ENCODE results near the gene KDM6A.
"Not testable (repeated sequence)": the region's sequence is repeated elsewhere in the genome, so short reads cannot be mapped to it uniquely, and the experiment has no call there.

Gene KDM6A

DNA sequence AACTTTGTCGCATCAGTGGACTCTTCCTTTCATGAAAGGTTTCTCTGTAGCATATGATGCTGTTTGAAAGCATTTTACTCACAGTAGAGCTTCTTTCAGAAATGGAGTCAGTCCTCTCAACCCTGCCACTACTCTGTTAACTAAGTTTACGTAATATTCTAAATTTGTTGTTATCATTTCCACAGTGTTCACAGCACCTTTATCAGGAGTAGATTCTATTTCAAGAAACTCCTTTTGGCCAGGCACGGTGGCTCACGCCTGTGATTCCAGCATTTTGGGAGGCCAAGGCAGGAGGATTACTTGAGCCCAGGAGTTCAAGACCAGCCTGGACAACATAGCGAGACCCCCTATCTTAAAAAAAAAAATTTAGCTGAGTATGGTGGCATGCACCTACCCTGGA is 90.0 kb downstream of the KDM6A start:
- DNase-seq (ENCODE audit: low read depth) = no peak

DNA sequence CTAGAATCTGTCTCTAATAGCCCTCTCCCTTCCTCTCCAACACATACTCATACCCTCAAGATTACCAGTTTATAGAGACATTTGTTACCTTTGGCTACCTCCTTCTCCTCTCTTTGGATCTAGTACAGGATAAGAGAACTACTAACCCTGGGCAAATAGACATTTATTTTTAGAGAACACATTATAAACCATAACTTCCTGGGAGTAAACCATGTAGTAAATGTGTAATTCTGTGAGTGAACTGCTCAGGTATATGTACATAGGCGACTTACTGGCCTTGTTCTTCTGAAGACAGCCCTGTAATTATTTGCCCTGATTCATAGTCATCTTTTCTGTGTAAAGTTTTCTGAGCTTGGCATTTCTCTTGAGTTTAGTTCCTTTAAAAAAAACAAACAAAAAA is 94.2 kb downstream of the KDM6A start:
- DNase-seq (ENCODE audit: low read depth) = no peak

DNA sequence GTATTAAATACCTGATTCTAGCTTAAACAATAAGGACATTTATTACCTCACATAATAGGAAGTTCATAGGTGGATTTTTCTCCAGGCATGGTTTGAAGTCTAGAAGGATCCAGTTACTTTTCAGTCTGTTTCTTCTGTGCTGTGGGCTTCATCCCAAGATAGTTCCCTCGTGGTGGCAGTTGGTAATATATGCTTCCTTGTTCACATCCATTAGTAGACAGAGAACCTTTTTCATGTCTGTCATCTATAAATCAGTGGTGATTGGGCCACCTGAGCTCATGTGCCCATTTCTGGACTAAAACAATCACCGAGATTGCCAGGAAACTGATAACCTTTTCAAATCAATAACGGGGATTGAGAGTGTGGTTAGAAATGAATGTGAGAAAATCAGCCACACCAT is 97.7 kb downstream of the KDM6A start:
- DNase-seq (ENCODE audit: low read depth) = no peak

DNA sequence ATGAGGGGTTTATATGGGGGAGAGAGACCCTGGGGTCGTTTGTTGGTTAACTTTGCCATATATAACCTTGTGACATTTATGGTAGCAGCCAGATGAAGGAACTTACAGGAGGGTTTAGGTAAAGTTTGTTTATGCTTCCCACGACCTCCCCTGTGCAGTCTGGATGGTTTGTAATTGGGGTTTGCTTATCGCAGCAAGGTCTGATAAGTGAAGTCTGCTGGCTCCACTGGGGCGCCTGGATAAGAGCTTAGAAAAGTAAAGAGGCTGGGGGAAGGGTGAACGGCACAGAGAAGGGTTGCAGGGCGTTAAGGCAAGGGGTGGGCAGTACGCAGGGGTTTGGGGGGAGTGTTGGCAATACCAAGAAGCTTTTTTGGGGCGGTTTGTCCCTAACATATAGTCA is 98.7 kb downstream of the KDM6A start:
- no peak for DNase-seq (ENCODE audit: low read depth)

- no peak for DNase-seq (ENCODE audit: low read depth)
Measured at GRCh38 chrX:44972132-44972531, 99.1 kb downstream of the KDM6A start.

DNA sequence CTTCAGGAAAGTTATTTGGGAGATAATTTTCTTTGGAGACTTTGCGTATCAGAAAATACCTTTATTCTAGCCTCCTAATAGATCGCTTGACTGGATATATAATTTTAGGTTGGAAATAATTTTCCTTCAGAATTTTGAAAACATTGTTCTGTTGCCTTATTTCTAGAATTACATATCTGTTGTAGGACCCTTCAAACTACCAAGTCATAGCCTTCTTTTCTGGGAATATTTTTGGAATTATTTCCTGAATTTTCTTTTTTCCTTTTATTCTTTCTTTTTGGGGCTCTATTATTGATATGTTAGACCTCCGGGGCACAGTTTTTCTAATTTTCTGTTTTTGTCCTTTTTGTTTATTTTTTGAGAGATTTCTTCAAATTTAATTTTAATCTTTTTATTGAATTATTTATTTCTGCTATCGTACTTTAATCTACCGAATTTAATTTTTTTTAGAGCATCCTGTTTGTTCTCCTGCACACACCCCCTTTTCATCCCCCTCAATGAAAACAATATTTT is 100.5 kb downstream of the KDM6A start:
- no peak for DNase-seq (ENCODE audit: low read depth)

GRCh38 chrX:44974451-44974850 is 101.5 kb downstream of the KDM6A start:
- no peak for DNase-seq (ENCODE audit: low read depth)

- DNase-seq (ENCODE audit: low read depth) = no peak
Measured at GRCh38 chrX:44975666-44976263, 102.8 kb downstream of the KDM6A start.

- DNase-seq (ENCODE audit: low read depth) = no peak
Measured at GRCh38 chrX:44978976-44979375, 106.0 kb downstream of the KDM6A start.

DNA sequence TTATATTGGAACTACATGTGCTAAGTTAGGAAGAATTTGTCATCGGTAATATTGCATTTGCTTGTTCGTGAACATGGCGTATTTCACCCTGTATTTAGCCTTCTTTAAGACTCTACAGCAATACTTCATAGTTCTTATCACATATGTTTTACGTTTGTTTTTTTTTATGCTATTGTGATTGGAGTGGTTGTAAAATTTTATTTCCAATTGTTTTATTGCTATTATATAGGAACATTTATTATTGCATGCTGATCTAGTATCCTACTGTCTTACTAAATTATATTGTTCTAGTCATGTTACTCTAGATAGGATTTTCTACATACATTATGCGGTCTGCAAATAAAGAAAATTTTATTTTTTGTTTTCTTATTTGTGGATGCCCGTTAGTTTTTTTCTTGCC is 107.4 kb downstream of the KDM6A start:
- no peak for DNase-seq (ENCODE audit: low read depth)

GRCh38 chrX:44980883-44981282 is 107.9 kb downstream of the KDM6A start:
- DNase-seq (ENCODE audit: low read depth) = no peak

GRCh38 chrX:44989995-44990770 is 117.2 kb downstream of the KDM6A start:
- no peak for DNase-seq (ENCODE audit: low read depth)

DNA sequence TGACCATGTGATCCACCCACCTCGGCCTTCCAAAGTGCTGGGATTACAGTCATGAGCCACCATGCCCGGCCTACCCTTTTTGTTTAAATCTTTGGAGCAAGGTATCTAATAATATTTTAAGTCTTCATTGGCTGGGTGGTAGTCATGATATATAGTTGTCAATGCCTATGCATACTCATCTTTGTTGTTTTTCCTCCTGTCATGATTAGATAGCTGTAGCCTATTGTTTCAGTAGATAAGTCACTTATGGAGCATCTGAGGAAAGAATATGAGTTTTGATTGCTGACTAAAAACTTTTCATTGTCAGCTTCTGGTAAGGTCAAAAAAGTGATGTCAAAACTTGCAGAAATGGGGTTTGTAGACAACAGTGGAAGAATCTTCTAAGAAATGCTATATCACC is 119.8 kb downstream of the KDM6A start:
- DNase-seq (ENCODE audit: low read depth) = no peak

DNA sequence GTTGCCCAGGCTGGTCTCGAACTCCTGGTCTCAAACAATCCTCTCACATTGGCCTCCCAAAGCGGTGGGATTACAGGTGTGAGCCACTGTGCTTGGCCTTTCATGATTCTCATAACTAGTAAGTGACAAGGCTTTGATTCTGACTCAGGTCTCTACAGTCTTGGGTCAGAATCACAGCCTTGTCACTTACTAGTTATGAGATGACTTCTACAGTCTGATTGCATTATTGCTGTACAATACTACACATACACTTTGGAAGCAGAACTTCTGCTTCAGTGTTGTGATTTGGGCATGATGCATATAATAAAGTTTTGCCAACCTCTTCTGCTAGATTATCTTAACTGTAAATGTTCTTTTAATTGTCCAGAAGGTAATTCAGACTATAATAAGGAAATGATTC is 123.3 kb downstream of the KDM6A start:
- no peak for DNase-seq (ENCODE audit: low read depth)

DNA sequence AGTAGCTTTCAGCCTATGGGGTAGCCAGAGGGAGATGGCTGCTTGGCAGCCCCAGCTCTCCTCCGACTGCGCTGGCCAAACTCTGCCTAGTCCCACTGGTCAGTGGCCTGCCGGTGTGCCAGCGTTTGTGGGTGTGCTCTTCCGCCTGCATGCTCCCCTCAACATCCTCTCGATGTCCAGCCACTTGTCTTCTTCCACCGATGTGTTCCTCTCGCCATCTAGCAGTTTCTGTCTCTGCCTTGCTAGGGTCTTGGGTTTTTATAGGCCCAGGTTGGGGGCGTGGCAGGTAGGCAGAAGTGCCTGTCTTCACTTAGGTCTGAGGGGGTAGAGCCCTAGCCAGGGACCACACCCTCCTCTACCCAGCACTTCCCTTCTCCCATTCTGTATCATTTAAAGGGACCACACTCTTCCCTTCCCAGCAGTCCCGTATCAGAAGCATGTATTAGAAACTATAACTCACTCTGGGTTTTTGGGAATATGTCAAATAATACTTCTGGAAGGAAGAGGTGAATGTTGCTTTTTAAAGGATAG is 124.4 kb downstream of the KDM6A start:
- DNase-seq (ENCODE audit: low read depth) = no peak

DNA sequence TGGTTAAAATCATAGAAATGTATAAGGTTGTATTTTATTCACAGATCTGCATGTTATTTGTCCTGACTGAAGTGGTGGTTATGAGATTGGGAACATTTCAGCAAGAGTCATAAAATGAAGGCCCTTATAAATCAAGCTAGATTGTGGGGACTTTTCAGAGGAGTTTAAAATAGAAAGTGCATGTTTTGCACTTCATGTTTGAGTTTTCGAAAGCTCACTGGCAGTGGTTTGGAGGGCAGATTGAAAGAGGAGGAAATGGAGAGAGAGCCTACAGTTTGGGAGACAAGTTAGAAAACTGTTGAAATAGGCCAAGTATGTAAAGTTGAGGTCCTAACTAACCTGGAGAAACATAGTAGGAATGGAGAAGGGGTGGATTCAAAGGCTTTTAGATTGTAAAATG is 124.9 kb downstream of the KDM6A start:
- DNase-seq (ENCODE audit: low read depth) = no peak

GRCh38 chrX:44999237-44999636 is 126.2 kb downstream of the KDM6A start:
- DNase-seq (ENCODE audit: low read depth) = not testable (repeated sequence)

DNA sequence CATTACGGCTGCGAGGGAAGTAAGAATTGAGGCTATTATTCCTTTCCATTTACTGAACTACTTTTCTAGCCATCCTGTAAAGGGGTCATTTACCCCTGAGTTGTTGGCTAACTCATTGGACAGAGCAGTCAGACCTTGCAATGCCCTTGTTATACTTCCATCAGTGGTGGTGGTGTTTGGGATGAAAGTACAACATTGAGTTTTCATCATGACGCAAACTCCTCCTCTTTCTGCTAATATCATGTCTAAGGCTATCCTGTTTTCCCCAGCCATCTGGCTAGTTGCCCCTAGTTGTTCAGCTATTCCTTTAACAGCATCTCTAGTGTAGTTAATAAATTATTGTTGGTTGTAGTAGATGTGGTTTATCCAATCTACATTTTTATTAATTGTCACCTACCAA is 126.9 kb downstream of the KDM6A start:
- DNase-seq (ENCODE audit: low read depth) = not testable (repeated sequence)

DNA sequence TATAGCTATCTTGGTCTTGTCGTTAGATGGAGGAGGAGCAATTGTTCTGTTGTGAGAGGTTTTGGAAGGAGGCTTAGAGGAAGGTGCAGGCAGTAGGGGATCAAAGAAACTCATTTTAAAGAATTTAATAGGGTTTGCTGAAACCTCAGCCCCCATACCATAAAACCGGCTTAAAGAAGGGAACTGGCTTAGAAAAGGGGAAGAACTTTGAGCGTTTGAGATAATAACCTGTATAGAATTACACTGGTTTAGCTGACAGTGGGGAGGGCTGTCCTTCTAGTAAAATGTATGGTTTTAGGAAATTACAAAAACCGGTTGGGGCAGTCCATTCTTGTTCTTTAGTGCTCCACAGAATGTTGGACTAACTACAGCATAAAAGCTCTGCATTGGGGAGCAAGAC is 128.1 kb downstream of the KDM6A start:
- no peak for DNase-seq (ENCODE audit: low read depth)

GRCh38 chrX:45003085-45003484 is 130.1 kb downstream of the KDM6A start:
- DNase-seq (ENCODE audit: low read depth) = no peak

GRCh38 chrX:45006002-45006800 is 133.2 kb downstream of the KDM6A start:
- DNase-seq (ENCODE audit: low read depth) = no peak

- no peak for DNase-seq (ENCODE audit: low read depth)
Measured at GRCh38 chrX:45007598-45007997, 134.6 kb downstream of the KDM6A start.

Measured in stimulated activated CD8-positive, alpha-beta memory T cell treated with anti-CD3 and anti-CD28 coated beads, Interleukin-12 subunit alpha, Interleukin-12 subunit beta, amount 100 ng/mL, for 1 hour (primary cell).